ENCODE measurements around the gene FGF1.

The FGF1 gene

GRCh38 chr5:142590451-142591231 is 95.2 kb downstream of the FGF1 start:
- in situ Hi-C loops (cut with MboI; ENCODE audit: low sequenced_read_pairs) = no loop called here

GRCh38 chr5:142589720-142590119 is 96.2 kb downstream of the FGF1 start:
- in situ Hi-C loops (cut with MboI; ENCODE audit: low sequenced_read_pairs) = no loop called here

- in situ Hi-C loops (cut with MboI; ENCODE audit: low sequenced_read_pairs) = no loop called here
Observed at GRCh38 chr5:142587354-142587965, 98.4 kb downstream of the FGF1 start.

- in situ Hi-C loops (cut with MboI; ENCODE audit: low sequenced_read_pairs) = no loop called here
Observed at GRCh38 chr5:142586552-142586951, 99.3 kb downstream of the FGF1 start.

GRCh38 chr5:142585451-142585850 is 100.4 kb downstream of the FGF1 start:
- in situ Hi-C loops (cut with MboI; ENCODE audit: low sequenced_read_pairs) = no loop called here

GRCh38 chr5:142584891-142585290 is 101.0 kb downstream of the FGF1 start:
- in situ Hi-C loops (cut with MboI; ENCODE audit: low sequenced_read_pairs) = no loop called here

GRCh38 chr5:142578161-142578830 is 107.6 kb downstream of the FGF1 start:
- in situ Hi-C loops (cut with MboI; ENCODE audit: low sequenced_read_pairs) = no loop called here

GRCh38 chr5:142576804-142577203 is 109.1 kb downstream of the FGF1 start:
- in situ Hi-C loops (cut with MboI; ENCODE audit: low sequenced_read_pairs) = no loop called here

- in situ Hi-C loops (cut with MboI; ENCODE audit: low sequenced_read_pairs) = no loop called here
Observed at GRCh38 chr5:142576303-142576702, 109.6 kb downstream of the FGF1 start.

GRCh38 chr5:142572006-142572405 is 113.9 kb downstream of the FGF1 start:
- in situ Hi-C loops (cut with MboI; ENCODE audit: low sequenced_read_pairs) = loop anchor here (25.0 kb wide), 1 partner anchor 560 kb away; the partner anchor contains the start of gene GNPDA1

GRCh38 chr5:142571371-142571770 is 114.5 kb downstream of the FGF1 start:
- in situ Hi-C loops (cut with MboI; ENCODE audit: low sequenced_read_pairs) = loop anchor here (25.0 kb wide), 1 partner anchor 559 kb away; the partner anchor contains the start of gene GNPDA1

- in situ Hi-C loops (cut with MboI; ENCODE audit: low sequenced_read_pairs) = loop anchor here (25.0 kb wide), 1 partner anchor 558 kb away; the partner anchor contains the start of gene GNPDA1
Observed at GRCh38 chr5:142569905-142570304, 116.0 kb downstream of the FGF1 start.

- in situ Hi-C loops (cut with MboI; ENCODE audit: low sequenced_read_pairs) = loop anchor here (25.0 kb wide), 1 partner anchor 557 kb away; the partner anchor contains the start of gene GNPDA1
Observed at GRCh38 chr5:142568996-142569335, 116.9 kb downstream of the FGF1 start.

GRCh38 chr5:142568283-142568995 is 117.5 kb downstream of the FGF1 start:
- in situ Hi-C loops (cut with MboI; ENCODE audit: low sequenced_read_pairs) = loop anchor here (25.0 kb wide), 1 partner anchor 556 kb away; the partner anchor contains the start of gene GNPDA1

- in situ Hi-C loops (cut with MboI; ENCODE audit: low sequenced_read_pairs) = loop anchor here (25.0 kb wide), 1 partner anchor 549 kb away; the partner anchor contains the start of gene GNPDA1
Observed at GRCh38 chr5:142561486-142562097, 124.3 kb downstream of the FGF1 start.

GRCh38 chr5:142561029-142561428 is 124.9 kb downstream of the FGF1 start:
- in situ Hi-C loops (cut with MboI; ENCODE audit: low sequenced_read_pairs) = loop anchor here (25.0 kb wide), 1 partner anchor 549 kb away; the partner anchor contains the start of gene GNPDA1

GRCh38 chr5:142552107-142552506 is 133.8 kb downstream of the FGF1 start:
- in situ Hi-C loops (cut with MboI; ENCODE audit: low sequenced_read_pairs) = loop anchor here (10.0 to 25.0 kb wide), 2 partner anchors 397 to 540 kb away; partner anchors contain the start of gene GNPDA1

- in situ Hi-C loops (cut with MboI; ENCODE audit: low sequenced_read_pairs) = loop anchor here (10.0 to 25.0 kb wide), 2 partner anchors 397 to 539 kb away; partner anchors contain the start of gene GNPDA1
Observed at GRCh38 chr5:142551338-142552067, 134.4 kb downstream of the FGF1 start.

GRCh38 chr5:142550471-142550870 is 135.4 kb downstream of the FGF1 start:
- in situ Hi-C loops (cut with MboI; ENCODE audit: low sequenced_read_pairs) = loop anchor here (10.0 to 25.0 kb wide), 2 partner anchors 396 to 538 kb away; partner anchors contain the start of gene GNPDA1

All from HL-60/S4 treated with phorbol 12-myristate 13-acetate at 8.2 ng/mL for 4 days and 3 days (cell line).